SU-DHL-6 (cell line): ENCODE results near the gene CD8B.
"Not testable (repeated sequence)": the region's sequence is repeated elsewhere in the genome, so short reads cannot be mapped to it uniquely, and the experiment has no call there.

Source experiments
- CTCF ChIP-seq: fragments of 200-600 bp; sonication (generic); IDR thresholded peaks from one replicate; pipeline ENCODE4 v1.5.1; 2017; ENCODE audit warnings: antibody characterized with exemption, mild to moderate bottlenecking, low read length, moderate library complexity; ENCODE audit not compliant: insufficient read depth, poor library complexity, severe bottlenecking
- EZH2phosphoT487 ChIP-seq: fragments of 200-600 bp; sonication (generic), shearing (Covaris generic); conservative IDR thresholded peaks from 2 replicates; pipeline ENCODE4 v1.6.1; 2018; ENCODE audit warnings: mild to moderate bottlenecking, antibody characterized with exemption, low read length, moderate library complexity, mixed read lengths

GRCh38 chr2:86860573-86860972 is 1.1 kb downstream of the CD8B start:
- TF ChIP-seq CTCF, EZH2phosphoT487: not testable (repeated sequence)
